ENCODE results near the gene DEDD.
A peak's percentile ranks its signal among the peaks of the same experiment; 100 is the strongest.

The DEDD gene

GRCh38 chr1:161162806-161163205, 30.3 kb upstream of the DEDD start:
- no peak for DNase-seq

- no peak for DNase-seq
Observed at GRCh38 chr1:161162052-161162451, 29.6 kb upstream of the DEDD start.

- DNase-seq: no peak
Observed at GRCh38 chr1:161161652-161162051, 29.2 kb upstream of the DEDD start.

- no peak for DNase-seq
Observed at GRCh38 chr1:161160671-161161145, 28.2 kb upstream of the DEDD start.

- DNase-seq: no peak
Observed at GRCh38 chr1:161159913-161160243, 27.4 kb upstream of the DEDD start.

- DNase-seq: peak; percentile 94
Observed at GRCh38 chr1:161159087-161159912, 26.8 kb upstream of the DEDD start, which contains the start of gene USP21. Gene USP21 (plus strand): TSS chr1:161159500. CDS start chr1:161160641, 1,141 bp downstream.

- DNase-seq: no peak
Observed at GRCh38 chr1:161158316-161159010, 26.0 kb upstream of the DEDD start.

- DNase-seq: no peak
Observed at GRCh38 chr1:161157867-161158266, 25.4 kb upstream of the DEDD start.

- peak; percentile 82 for DNase-seq
Observed at GRCh38 chr1:161153682-161154337, 21.3 kb upstream of the DEDD start, which contains the start of gene UFC1. Gene UFC1 (plus strand): TSS chr1:161153978. CDS start chr1:161153998, 20 bp downstream.

- DNase-seq: no peak
Observed at GRCh38 chr1:161153176-161153575, 20.7 kb upstream of the DEDD start.

GRCh38 chr1:161145832-161146231, 13.4 kb upstream of the DEDD start:
- DNase-seq: no peak

- no peak for DNase-seq
Observed at GRCh38 chr1:161140755-161141400, 8.4 kb upstream of the DEDD start.

GRCh38 chr1:161139766-161140165, 7.3 kb upstream of the DEDD start:
- DNase-seq: peak; percentile 64

- DNase-seq: no peak
Observed at GRCh38 chr1:161138431-161138830, 6.0 kb upstream of the DEDD start.

- DNase-seq: no peak
Observed at GRCh38 chr1:161137881-161138280, 5.4 kb upstream of the DEDD start.

GRCh38 chr1:161133220-161133740, 813 bp upstream of the DEDD start:
- DNase-seq: no peak

- no peak for DNase-seq
Observed at GRCh38 chr1:161131523-161132409, 701 bp downstream of the DEDD start.

- no peak for DNase-seq
Observed at GRCh38 chr1:161130266-161130665, 2.2 kb downstream of the DEDD start.

- no peak for DNase-seq
Observed at GRCh38 chr1:161128591-161129420, 3.7 kb downstream of the DEDD start.

GRCh38 chr1:161127649-161128048, 4.8 kb downstream of the DEDD start:
- no peak for DNase-seq

- no peak for DNase-seq
Observed at GRCh38 chr1:161122967-161123366, 9.5 kb downstream of the DEDD start.
